Left ventricle myocardium inferior (tissue), 1 donor: ENCODE results near the gene GPR62. TPM values are rescaled to one million over a fixed set of nuclear protein-coding genes. Genes with fewer than 3 reads are reported as not detected.

Experiments used
- DNase-seq: peaks from one replicate; pipeline ENCODE4 v3.0.0-alpha.2; 2020
- H3K27ac ChIP-seq: fragments of 200-600 bp; replicated peaks from 2 replicates; pipeline ENCODE4 v1.8.0; 2021
- H3K27me3 ChIP-seq: fragments of 200-600 bp; 2 replicates; pipeline ENCODE4 v1.8.0; 2021; ENCODE audit warnings: low read depth
- H3K36me3 ChIP-seq: fragments of 200-600 bp; 2 replicates; pipeline ENCODE4 v1.8.0; 2021
- H3K4me1 ChIP-seq: fragments of 200-600 bp; 2 replicates; pipeline ENCODE4 v1.8.0; 2021
- H3K4me3 ChIP-seq: fragments of 200-600 bp; 2 replicates; pipeline ENCODE4 v1.8.0; 2021; ENCODE audit warnings: mild to moderate bottlenecking, moderate library complexity
- H3K9me3 ChIP-seq: fragments of 200-600 bp; replicated peaks from 2 replicates; pipeline ENCODE4 v1.8.0; 2021
- CTCF ChIP-seq: fragments of 200-600 bp; IDR thresholded peaks from 2 replicates; pipeline ENCODE4 v1.8.0; 2021; ENCODE audit warnings: antibody characterized with exemption, mild to moderate bottlenecking, borderline replicate concordance
- intact Hi-C: fragments of 100-400 bp; cut with micrococcal nuclease; formaldehyde crosslinking; loops from one replicate; pipeline ENCODE4 v1.11.0; 2022
- total RNA-seq: library from RNA; stranded (reverse); fragmentation: NEBNext Ultra II Directional; extraction: Animal tissue kit (Norgen Biotek cat#: 25700); gene quantifications from one replicate; pipeline ENCODE4 v1.2.1, GENCODE V29; 2021
- donor health status: DM: no; HTN: yes; CAD: no; lungs with severe emphysema.

GPR62 gene
- total RNA-seq, 1 donor from 2014 or later = 0.16 TPM

- no peak for TF ChIP-seq CTCF
- Histone ChIP-seq H3K27ac (no peak overlapping the region), H3K27me3 (no peaks in the 10 kb centered on the region), H3K4me3 (no peak overlapping the region), H3K4me1 (peaks cover 22% of the 10 kb centered on the region), H3K9me3 (no peaks in the 10 kb centered on the region), H3K36me3 (peaks cover 38% of the 10 kb centered on the region)
- no peak for DNase-seq
- intact Hi-C loops = no loop called here
Observed at GRCh38 chr3:51945926-51946705, 9.1 kb upstream of the GPR62 start.

- H3K36me3 ChIP-seq = peaks cover 38% of the 10 kb centered on the region
- H3K9me3 ChIP-seq = no peaks in the 10 kb centered on the region
- no peak for DNase-seq
- H3K4me3 ChIP-seq = no peak overlapping the region
- peaks cover 16% of the 10 kb centered on the region for H3K4me1 ChIP-seq
- H3K27ac ChIP-seq = no peak overlapping the region
- no peaks in the 10 kb centered on the region for H3K27me3 ChIP-seq
- intact Hi-C loops = no loop called here
- TF ChIP-seq CTCF = no peak
Observed at GRCh38 chr3:51946796-51947195, 8.4 kb upstream of the GPR62 start.

- Histone ChIP-seq H3K4me3 (no peak overlapping the region), H3K27ac (no peak overlapping the region), H3K4me1 (peaks cover 14% of the 10 kb centered on the region), H3K27me3 (no peaks in the 10 kb centered on the region), H3K36me3 (peaks cover 38% of the 10 kb centered on the region), H3K9me3 (no peaks in the 10 kb centered on the region)
- DNase-seq = no peak
- intact Hi-C loops = no loop called here
- no peak for TF ChIP-seq CTCF
Observed at GRCh38 chr3:51947215-51947900, 7.8 kb upstream of the GPR62 start.

- Histone ChIP-seq H3K27me3 (no peaks in the 10 kb centered on the region), H3K36me3 (peaks cover 38% of the 10 kb centered on the region)
Observed at GRCh38 chr3:51948016-51948580, 7.1 kb upstream of the GPR62 start.

GRCh38 chr3:51949121-51949520 lies 6.1 kb upstream of the GPR62 start:
- Histone ChIP-seq H3K36me3 (peaks cover 36% of the 10 kb centered on the region), H3K4me1 (no peaks in the 10 kb centered on the region), H3K27ac (no peak overlapping the region), H3K27me3 (no peaks in the 10 kb centered on the region), H3K9me3 (no peaks in the 10 kb centered on the region), H3K4me3 (no peak overlapping the region)
- DNase-seq = no peak
- TF ChIP-seq CTCF = no peak
- intact Hi-C loops = no loop called here

More at GRCh38 chr3:51948016-51948580, 7.1 kb upstream of the GPR62 start:
- no peak for TF ChIP-seq CTCF
- no peaks in the 10 kb centered on the region for H3K9me3 ChIP-seq
- DNase-seq = no peak
- H3K4me3 ChIP-seq = no peak overlapping the region
- no peak overlapping the region for H3K27ac ChIP-seq
- intact Hi-C loops = no loop called here
- H3K4me1 ChIP-seq = peaks cover 7% of the 10 kb centered on the region
